WTC11 (cell line): Measurements from ENCODE around the gene ZFY. TPM values are rescaled to one million over a fixed set of nuclear protein-coding genes. Genes with fewer than 3 reads are reported as not detected.

Source experiments
- ATAC-seq: fragments of 200-7000 bp; cut with Tn5 transposase; 2 replicates; pipeline ENCODE4 v1.10.0; 2021; ENCODE audit warnings: mild to moderate bottlenecking, moderate library complexity
- CTCF ChIA-PET: fragments of 300-600 bp; sonication (Branson Sonifier 250); formaldehyde crosslinking; loops from one replicate; lab custom pipeline; 2021; ENCODE audit warnings: antibody characterized with exemption; lab: Charles Lee
- POLR2A ChIA-PET: fragments of 350-600 bp; sonication (Branson Sonifier 250); formaldehyde crosslinking; loops from one replicate; lab custom pipeline; 2021; ENCODE audit warnings: antibody characterized with exemption; lab: Charles Lee
- DNase-seq: peaks from one replicate; pipeline ENCODE4 v3.0.0; 2021; ENCODE audit warnings: low spot score
- H3K27ac Mint-ChIP-seq: 2 replicates; pipeline ENCODE4 v1.8.0; 2021; ENCODE audit warnings: mixed read lengths
- H3K27me3 Mint-ChIP-seq: 2 replicates; pipeline ENCODE4 v1.8.0; 2021; ENCODE audit warnings: low read depth, mild to moderate bottlenecking, moderate library complexity, mixed read lengths
- H3K36me3 Mint-ChIP-seq: 2 replicates; pipeline ENCODE4 v1.8.0; 2021; ENCODE audit warnings: mixed read lengths
- H3K4me1 Mint-ChIP-seq: 2 replicates; pipeline ENCODE4 v1.8.0; 2022; ENCODE audit warnings: mixed read lengths
- H3K4me3 Mint-ChIP-seq: 2 replicates; pipeline ENCODE4 v1.8.0; 2021; ENCODE audit warnings: mild to moderate bottlenecking, moderate library complexity, mixed read lengths
- H3K9me3 Mint-ChIP-seq: 2 replicates; pipeline ENCODE4 v1.8.0; 2021; ENCODE audit warnings: mixed read lengths
- ATF2 ChIP-seq: sonication (generic); formaldehyde crosslinking; IDR thresholded peaks from 2 replicates; pipeline ENCODE4 v1.8.1; 2022; ENCODE audit warnings: low read depth, missing genetic modification reagents, borderline replicate concordance
- CDX4 ChIP-seq: fragments of 250-450 bp; sonication (Bioruptor Pico); IDR thresholded peaks from 2 replicates; pipeline ENCODE4 v1.9.0; 2021; ENCODE audit warnings: moderate library complexity, mild to moderate bottlenecking, inconsistent platforms, borderline replicate concordance
- CTCF ChIP-seq: fragments of 200-600 bp; IDR thresholded peaks from 2 replicates; pipeline ENCODE4 v1.8.0; 2022; ENCODE audit warnings: antibody characterized with exemption
- E2F4 ChIP-seq: sonication (generic); formaldehyde crosslinking; IDR thresholded peaks from 2 replicates; pipeline ENCODE4 v1.8.1; 2022; ENCODE audit warnings: low read depth, mild to moderate bottlenecking, moderate library complexity, missing genetic modification reagents, borderline replicate concordance
- GABPB1 ChIP-seq: sonication (generic); formaldehyde crosslinking; IDR thresholded peaks from 2 replicates; pipeline ENCODE4 v1.8.1; 2023; ENCODE audit warnings: mild to moderate bottlenecking, missing genetic modification reagents
- NR2C2 ChIP-seq: sonication (generic); formaldehyde crosslinking; IDR thresholded peaks from 2 replicates; pipeline ENCODE4 v1.8.0; 2022; ENCODE audit warnings: mild to moderate bottlenecking, missing genetic modification reagents
- PRDM15 ChIP-seq: sonication (generic); formaldehyde crosslinking; IDR thresholded peaks from 2 replicates; pipeline ENCODE4 v1.8.0; 2022; ENCODE audit warnings: missing genetic modification reagents
- RORB ChIP-seq: fragments of 250-450 bp; sonication (Bioruptor Pico); IDR thresholded peaks from 2 replicates; pipeline ENCODE4 v1.9.0; 2021; ENCODE audit warnings: mild to moderate bottlenecking
- ZBTB43 ChIP-seq: sonication (generic); formaldehyde crosslinking; IDR thresholded peaks from 2 replicates; pipeline ENCODE4 v1.8.1; 2023; ENCODE audit warnings: mild to moderate bottlenecking, missing genetic modification reagents
- ZNF263 ChIP-seq: sonication (generic); formaldehyde crosslinking; IDR thresholded peaks from 2 replicates; pipeline ENCODE4 v1.8.1; 2022; ENCODE audit warnings: low read depth, mild to moderate bottlenecking, moderate library complexity, missing genetic modification reagents
- ZNF281 ChIP-seq: sonication (generic); formaldehyde crosslinking; IDR thresholded peaks from 2 replicates; pipeline ENCODE4 v1.8.0; 2023; ENCODE audit warnings: mild to moderate bottlenecking, missing genetic modification reagents
- ZNF425 ChIP-seq: fragments of 250-450 bp; sonication (Bioruptor Pico); conservative IDR thresholded peaks from 2 replicates; pipeline ENCODE4 v1.9.0; 2021; ENCODE audit warnings: mild to moderate bottlenecking
- total RNA-seq: library from RNA; stranded (reverse); gene quantifications from 3 replicates; pipeline ENCODE4 v1.2.3, GENCODE V29; 2021

Gene ZFY
- total RNA-seq, 1 experiment from 2014 or later: 6.0 TPM

- no peak for TF ChIP-seq ZBTB43 (CRISPR knock-in tag)
- TF ChIP-seq CTCF: no peak
- no peak for TF ChIP-seq RORB (CRISPR knock-in tag)
Measured at GRCh38 chrY:2964814-2965213, 29.6 kb downstream of the ZFY start (continued).

GRCh38 chrY:2965629-2966028 lies 30.4 kb downstream of the ZFY start:
- TF ChIP-seq ZBTB43 (CRISPR knock-in tag) (no peak), CDX4 (CRISPR knock-in tag) (no peak), GABPB1 (CRISPR knock-in tag) (no peak), ATF2 (CRISPR knock-in tag) (no peak), NR2C2 (CRISPR knock-in tag) (no peak), ZNF281 (CRISPR knock-in tag) (no peak), ZNF263 (CRISPR knock-in tag) (no peak), E2F4 (CRISPR knock-in tag) (no peak), CTCF (no peak), ZNF425 (CRISPR knock-in tag) (no peak), PRDM15 (CRISPR knock-in tag) (no peak)
- ChIA-PET CTCF (no interaction called here), POLR2A (no interaction called here)
- DNase-seq (no peak), ATAC-seq (no peak)
- Mint-ChIP-seq H3K4me3 (no peak overlapping the region), H3K9me3 (no peaks in the 10 kb centered on the region), H3K36me3 (no peaks in the 10 kb centered on the region; the same call in 1 of the 2 replicates), H3K4me1 (peaks cover 3% of the 10 kb centered on the region; the same call in 1 of the 2 replicates), H3K27ac (no peak overlapping the region), H3K27me3 (no peaks in the 10 kb centered on the region)
